ENCODE data around the gene PCK2. TPM values are rescaled to one million over a fixed set of nuclear protein-coding genes. Genes with fewer than 3 reads are reported as not detected.

PCK2 gene
- total and polyA plus RNA-seq, 2 of the 13 experiments (the other 11 are each of a cell fraction or from before 2014, with no cell fraction given): 129 to 272 TPM

- TF ChIP-seq, protein P1, sequence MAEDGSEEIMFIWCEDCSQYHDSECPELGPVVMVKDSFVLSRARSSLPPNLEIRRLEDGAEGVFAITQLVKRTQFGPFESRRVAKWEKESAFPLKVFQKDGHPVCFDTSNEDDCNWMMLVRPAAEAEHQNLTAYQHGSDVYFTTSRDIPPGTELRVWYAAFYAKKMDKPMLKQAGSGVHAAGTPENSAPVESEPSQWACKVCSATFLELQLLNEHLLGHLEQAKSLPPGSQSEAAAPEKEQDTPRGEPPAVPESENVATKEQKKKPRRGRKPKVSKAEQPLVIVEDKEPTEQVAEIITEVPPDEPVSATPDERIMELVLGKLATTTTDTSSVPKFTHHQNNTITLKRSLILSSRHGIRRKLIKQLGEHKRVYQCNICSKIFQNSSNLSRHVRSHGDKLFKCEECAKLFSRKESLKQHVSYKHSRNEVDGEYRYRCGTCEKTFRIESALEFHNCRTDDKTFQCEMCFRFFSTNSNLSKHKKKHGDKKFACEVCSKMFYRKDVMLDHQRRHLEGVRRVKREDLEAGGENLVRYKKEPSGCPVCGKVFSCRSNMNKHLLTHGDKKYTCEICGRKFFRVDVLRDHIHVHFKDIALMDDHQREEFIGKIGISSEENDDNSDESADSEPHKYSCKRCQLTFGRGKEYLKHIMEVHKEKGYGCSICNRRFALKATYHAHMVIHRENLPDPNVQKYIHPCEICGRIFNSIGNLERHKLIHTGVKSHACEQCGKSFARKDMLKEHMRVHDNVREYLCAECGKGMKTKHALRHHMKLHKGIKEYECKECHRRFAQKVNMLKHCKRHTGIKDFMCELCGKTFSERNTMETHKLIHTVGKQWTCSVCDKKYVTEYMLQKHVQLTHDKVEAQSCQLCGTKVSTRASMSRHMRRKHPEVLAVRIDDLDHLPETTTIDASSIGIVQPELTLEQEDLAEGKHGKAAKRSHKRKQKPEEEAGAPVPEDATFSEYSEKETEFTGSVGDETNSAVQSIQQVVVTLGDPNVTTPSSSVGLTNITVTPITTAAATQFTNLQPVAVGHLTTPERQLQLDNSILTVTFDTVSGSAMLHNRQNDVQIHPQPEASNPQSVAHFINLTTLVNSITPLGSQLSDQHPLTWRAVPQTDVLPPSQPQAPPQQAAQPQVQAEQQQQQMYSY (CRISPR knock-in tag; IDR thresholded peaks at IDR 0.05): no peak
- TF ChIP-seq GATA4 (IDR thresholded peaks at IDR 0.05; ENCODE audit: borderline replicate concordance, low read depth): no peak
- TF ChIP-seq ZC3H4 (CRISPR knock-in tag; IDR thresholded peaks at IDR 0.05; ENCODE audit: borderline replicate concordance): peak; percentile 77
- TF ChIP-seq MLLT10 (CRISPR knock-in tag; IDR thresholded peaks at IDR 0.05): no peak
- no peak for TF ChIP-seq JDP2 (CRISPR knock-in tag; IDR thresholded peaks at IDR 0.05; ENCODE audit: borderline replicate concordance)
- TF ChIP-seq, protein P2, sequence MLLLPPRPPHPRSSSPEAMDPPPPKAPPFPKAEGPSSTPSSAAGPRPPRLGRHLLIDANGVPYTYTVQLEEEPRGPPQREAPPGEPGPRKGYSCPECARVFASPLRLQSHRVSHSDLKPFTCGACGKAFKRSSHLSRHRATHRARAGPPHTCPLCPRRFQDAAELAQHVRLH (CRISPR knock-in tag; IDR thresholded peaks at IDR 0.05; ENCODE audit: borderline replicate concordance, low read depth): 0 out of 2 replicates have a peak, but pooled peaks have one; percentile 23
- no peak for TF ChIP-seq RFX1 (IDR thresholded peaks at IDR 0.05)
- TF ChIP-seq, protein P3, sequence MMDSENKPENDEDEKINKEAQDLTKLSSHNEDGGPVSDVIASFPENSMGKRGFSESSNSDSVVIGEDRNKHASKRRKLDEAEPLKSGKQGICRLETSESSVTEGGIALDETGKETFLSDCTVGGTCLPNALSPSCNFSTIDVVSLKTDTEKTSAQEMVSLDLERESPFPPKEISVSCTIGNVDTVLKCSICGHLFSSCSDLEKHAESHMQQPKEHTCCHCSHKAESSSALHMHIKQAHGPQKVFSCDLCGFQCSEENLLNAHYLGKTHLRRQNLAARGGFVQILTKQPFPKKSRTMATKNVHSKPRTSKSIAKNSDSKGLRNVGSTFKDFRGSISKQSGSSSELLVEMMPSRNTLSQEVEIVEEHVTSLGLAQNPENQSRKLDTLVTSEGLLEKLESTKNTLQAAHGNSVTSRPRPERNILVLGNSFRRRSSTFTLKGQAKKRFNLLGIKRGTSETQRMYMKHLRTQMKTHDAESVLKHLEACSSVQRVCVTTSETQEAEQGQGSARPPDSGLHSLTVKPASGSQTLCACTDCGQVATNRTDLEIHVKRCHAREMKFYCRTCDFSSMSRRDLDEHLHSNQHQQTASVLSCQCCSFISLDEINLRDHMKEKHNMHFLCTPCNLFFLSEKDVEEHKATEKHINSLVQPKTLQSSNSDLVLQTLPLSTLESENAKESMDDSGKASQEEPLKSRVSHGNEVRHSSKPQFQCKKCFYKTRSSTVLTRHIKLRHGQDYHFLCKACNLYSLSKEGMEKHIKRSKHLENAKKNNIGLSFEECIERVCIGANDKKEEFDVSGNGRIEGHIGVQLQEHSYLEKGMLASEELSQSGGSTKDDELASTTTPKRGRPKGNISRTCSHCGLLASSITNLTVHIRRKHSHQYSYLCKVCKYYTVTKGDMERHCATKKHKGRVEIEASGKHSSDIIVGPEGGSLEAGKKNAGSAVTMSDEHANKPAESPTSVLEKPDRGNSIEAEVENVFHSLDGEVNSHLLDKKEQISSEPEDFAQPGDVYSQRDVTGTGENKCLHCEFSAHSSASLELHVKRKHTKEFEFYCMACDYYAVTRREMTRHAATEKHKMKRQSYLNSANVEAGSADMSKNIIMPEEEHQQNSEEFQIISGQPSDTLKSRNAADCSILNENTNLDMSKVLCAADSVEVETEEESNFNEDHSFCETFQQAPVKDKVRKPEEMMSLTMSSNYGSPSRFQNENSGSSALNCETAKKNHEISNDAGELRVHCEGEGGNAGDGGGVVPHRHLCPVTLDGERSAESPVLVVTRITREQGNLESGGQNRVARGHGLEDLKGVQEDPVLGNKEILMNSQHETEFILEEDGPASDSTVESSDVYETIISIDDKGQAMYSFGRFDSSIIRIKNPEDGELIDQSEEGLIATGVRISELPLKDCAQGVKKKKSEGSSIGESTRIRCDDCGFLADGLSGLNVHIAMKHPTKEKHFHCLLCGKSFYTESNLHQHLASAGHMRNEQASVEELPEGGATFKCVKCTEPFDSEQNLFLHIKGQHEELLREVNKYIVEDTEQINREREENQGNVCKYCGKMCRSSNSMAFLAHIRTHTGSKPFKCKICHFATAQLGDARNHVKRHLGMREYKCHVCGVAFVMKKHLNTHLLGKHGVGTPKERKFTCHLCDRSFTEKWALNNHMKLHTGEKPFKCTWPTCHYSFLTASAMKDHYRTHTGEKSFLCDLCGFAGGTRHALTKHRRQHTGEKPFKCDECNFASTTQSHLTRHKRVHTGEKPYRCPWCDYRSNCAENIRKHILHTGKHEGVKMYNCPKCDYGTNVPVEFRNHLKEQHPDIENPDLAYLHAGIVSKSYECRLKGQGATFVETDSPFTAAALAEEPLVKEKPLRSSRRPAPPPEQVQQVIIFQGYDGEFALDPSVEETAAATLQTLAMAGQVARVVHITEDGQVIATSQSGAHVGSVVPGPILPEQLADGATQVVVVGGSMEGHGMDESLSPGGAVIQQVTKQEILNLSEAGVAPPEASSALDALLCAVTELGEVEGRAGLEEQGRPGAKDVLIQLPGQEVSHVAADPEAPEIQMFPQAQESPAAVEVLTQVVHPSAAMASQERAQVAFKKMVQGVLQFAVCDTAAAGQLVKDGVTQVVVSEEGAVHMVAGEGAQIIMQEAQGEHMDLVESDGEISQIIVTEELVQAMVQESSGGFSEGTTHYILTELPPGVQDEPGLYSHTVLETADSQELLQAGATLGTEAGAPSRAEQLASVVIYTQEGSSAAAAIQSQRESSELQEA (CRISPR knock-in tag; IDR thresholded peaks at IDR 0.05; ENCODE audit: not compliant biosample characterization): no peak
- TF ChIP-seq FOXA1 (IDR thresholded peaks at IDR 0.05): no peak
- TF ChIP-seq FOXA1 (CRISPR knock-in tag; IDR thresholded peaks at IDR 0.05): 0 out of 2 replicates have a peak, but pooled peaks have one; percentile 2
- TF ChIP-seq MATR3 (CRISPR knock-in tag; IDR thresholded peaks at IDR 0.05): no peak
- TF ChIP-seq ATAD3A (CRISPR knock-in tag; IDR thresholded peaks at IDR 0.05): no peak
- no peak for TF ChIP-seq ZNF891 (CRISPR knock-in tag; IDR thresholded peaks at IDR 0.05)
- no peak for TF ChIP-seq USF2 (IDR thresholded peaks at IDR 0.05; ENCODE audit: low read depth, low read length)
- TF ChIP-seq USF2 (CRISPR knock-in tag; IDR thresholded peaks at IDR 0.05; ENCODE audit: borderline replicate concordance): no peak
Measured at GRCh38 chr14:24096545-24097181, 2.6 kb downstream of the PCK2 start (continued).
